HEK293T (cell line): ENCODE data around the gene SNX33.

Source experiments
- BHLHE40 ChIP-seq: fragments of 450-650 bp; IDR thresholded peaks from 2 replicates; pipeline ENCODE4 v1.6.1; 2016; ENCODE audit warnings: mild to moderate bottlenecking, moderate library complexity, borderline replicate concordance
- ELF4 ChIP-seq: fragments of 450-650 bp; IDR thresholded peaks from 2 replicates; pipeline ENCODE4 v1.6.1; 2017; ENCODE audit warnings: antibody characterized with exemption
- FOXK2 ChIP-seq: fragments of 450-650 bp; IDR thresholded peaks from 2 replicates; pipeline ENCODE4 v1.6.1; 2016; ENCODE audit warnings: mild to moderate bottlenecking
- FOXM1 ChIP-seq: fragments of 450-650 bp; IDR thresholded peaks from 2 replicates; pipeline ENCODE4 v1.6.1; 2017; ENCODE audit warnings: mild to moderate bottlenecking, borderline replicate concordance
- L3MBTL2 ChIP-seq: fragments of 450-650 bp; conservative IDR thresholded peaks from 2 replicates; pipeline ENCODE4 v1.6.1; 2016; ENCODE audit warnings: mild to moderate bottlenecking
- NFRKB ChIP-seq: fragments of 450-650 bp; IDR thresholded peaks from 2 replicates; pipeline ENCODE4 v1.6.1; 2016; ENCODE audit warnings: mild to moderate bottlenecking, moderate library complexity
- SP1 ChIP-seq: fragments of 450-650 bp; IDR thresholded peaks from 2 replicates; pipeline ENCODE4 v1.6.1; 2017
- TARDBP ChIP-seq: fragments of 450-650 bp; IDR thresholded peaks from 2 replicates; pipeline ENCODE4 v1.6.1; 2016
- TF ChIP-seq, protein P1 (sequence below): fragments of 450-650 bp; IDR thresholded peaks from 2 replicates; pipeline ENCODE4 v1.6.1; 2016

- no peak for TF ChIP-seq FOXM1
- TF ChIP-seq TARDBP = no peak
- TF ChIP-seq, protein P1, sequence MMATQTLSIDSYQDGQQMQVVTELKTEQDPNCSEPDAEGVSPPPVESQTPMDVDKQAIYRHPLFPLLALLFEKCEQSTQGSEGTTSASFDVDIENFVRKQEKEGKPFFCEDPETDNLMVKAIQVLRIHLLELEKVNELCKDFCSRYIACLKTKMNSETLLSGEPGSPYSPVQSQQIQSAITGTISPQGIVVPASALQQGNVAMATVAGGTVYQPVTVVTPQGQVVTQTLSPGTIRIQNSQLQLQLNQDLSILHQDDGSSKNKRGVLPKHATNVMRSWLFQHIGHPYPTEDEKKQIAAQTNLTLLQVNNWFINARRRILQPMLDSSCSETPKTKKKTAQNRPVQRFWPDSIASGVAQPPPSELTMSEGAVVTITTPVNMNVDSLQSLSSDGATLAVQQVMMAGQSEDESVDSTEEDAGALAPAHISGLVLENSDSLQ = no peak
- no peak for TF ChIP-seq BHLHE40
- no peak for TF ChIP-seq SP1
- no peak for TF ChIP-seq FOXK2
- no peak for TF ChIP-seq ELF4
- TF ChIP-seq NFRKB = no peak
- no peak for TF ChIP-seq L3MBTL2
These were observed 47.5 kb downstream of the SNX33 start for GRCh38 chr15:75695220-75695619.
